SW480 (cell line): ENCODE measurements around the gene PLGRKT.
"Not testable (repeated sequence)": the region's sequence is repeated elsewhere in the genome, so short reads cannot be mapped to it uniquely, and the experiment has no call there.

ENCODE experiments used
- DNase-seq: peaks from one replicate; pipeline ENCODE4 v3.0.0-alpha.2; 2016; ENCODE audit warnings: low spot score

PLGRKT gene, protein sequence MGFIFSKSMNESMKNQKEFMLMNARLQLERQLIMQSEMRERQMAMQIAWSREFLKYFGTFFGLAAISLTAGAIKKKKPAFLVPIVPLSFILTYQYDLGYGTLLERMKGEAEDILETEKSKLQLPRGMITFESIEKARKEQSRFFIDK

GRCh38 chr9:5437254-5438216, at the start of gene PLGRKT:
TSS of gene PLGRKT (minus strand) at chr9:5437925. CDS start at chr9:5431977, 5,948 bp downstream.
- DNase-seq, result peak; percentile 94

- no peak for DNase-seq
These were observed 49.3 kb upstream of the PLGRKT start for GRCh38 chr9:5486988-5487387.

DNA sequence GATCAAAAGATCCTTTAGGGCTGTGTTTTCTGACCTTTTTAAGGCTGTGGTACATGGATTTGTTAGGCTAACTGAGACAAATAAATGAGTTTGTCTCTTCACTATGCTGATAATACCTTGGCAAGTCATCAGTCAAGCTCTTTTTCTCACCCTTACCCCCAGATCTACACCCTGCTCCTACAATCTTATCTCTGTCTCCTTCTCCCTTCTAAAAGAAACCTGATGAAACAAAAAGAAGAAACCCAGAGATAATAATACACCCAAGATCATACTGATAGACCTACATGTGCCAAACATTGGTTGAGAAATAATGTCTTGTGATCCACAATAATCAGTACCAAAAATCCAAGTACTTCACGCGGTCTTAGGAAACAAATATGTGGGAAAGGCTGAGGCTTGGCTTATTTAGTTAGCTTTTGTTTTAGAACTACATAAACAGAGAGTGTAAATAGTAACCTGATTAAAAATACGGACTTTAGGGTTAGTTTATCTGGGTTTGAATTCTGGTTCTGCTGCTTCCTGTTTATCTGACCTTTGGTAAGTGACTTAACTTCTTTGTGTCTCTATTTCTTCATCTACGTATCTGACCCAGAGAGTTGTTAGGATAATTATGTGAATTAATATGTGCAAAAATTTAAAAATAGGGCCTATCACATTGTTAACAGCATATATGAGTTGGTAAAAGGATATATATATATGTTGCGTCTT, 47.8 kb upstream of the PLGRKT start:
- no peak for DNase-seq

GRCh38 chr9:5483306-5483705, 45.6 kb upstream of the PLGRKT start:
- DNase-seq, result no peak

DNA sequence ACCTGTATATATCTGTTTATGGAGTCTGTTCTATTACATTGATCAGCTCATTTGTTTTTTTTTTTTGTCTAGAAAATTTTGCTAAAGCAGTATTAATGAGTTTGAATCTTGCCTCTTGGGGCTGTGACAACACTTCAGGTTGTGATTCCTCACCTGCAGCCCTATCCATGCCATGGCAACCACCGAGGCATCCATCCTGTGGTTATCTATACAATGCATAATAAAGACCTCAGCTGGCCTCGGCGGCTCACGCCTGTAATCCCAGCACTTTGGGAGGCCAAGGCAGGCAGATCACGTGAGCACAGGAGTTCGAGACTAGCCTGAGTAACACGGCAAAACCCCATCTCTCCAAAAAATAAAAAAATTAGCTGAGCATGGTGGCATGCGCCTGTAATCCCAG, 44.5 kb upstream of the PLGRKT start:
- no peak for DNase-seq

DNA sequence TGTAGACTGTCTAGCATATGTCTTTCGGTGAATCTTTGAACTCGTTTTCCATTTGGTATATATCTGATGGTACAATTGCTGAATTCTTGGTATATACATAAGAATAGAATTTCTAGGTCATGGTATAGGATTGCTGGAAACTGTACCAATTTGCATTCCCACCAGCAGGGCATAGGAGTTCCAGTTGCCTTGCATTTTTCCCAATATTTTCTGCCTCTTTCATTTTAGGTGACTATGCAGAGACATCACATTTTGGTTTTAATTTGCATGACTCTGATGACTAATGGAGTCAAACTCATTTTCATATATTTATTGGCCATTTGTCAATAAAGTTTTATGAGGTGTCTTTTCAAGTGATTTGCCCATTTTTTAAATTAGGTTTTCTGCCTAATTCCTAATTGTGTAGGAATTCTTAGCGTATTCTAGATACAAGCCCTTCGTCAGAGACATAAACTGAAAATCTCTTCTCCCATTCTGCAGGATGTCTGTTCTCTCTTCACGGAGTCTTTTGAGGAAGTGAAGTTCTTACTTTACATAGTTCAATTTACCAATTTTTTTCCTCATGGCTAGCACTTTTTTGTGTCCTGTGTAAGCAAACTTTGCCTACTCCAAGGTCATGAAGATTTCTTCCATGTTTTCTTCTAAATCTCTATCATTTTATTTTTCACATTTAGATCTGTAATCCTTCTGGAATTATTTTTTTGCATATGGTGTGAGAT, 43.8 kb upstream of the PLGRKT start:
- DNase-seq, result no peak

DNA sequence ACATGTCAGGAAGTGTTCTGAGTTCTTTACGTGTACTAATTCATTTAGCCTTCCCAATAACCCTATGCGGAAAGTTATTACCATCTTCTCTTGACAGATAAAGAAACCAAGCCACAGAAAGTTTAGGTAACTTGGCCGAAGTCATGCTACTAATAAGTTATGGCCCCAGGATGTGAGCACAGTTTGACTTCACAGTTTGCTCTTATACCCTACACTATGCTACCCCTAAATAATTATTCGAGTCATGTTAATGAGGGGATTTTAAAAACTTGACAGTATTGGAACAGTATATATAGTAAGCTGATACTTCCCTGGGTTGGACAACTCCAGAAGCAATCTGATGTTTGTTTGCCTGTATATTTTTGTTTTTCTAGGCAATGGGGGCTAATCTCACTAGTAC, 43.2 kb upstream of the PLGRKT start:
- DNase-seq, result no peak

DNA sequence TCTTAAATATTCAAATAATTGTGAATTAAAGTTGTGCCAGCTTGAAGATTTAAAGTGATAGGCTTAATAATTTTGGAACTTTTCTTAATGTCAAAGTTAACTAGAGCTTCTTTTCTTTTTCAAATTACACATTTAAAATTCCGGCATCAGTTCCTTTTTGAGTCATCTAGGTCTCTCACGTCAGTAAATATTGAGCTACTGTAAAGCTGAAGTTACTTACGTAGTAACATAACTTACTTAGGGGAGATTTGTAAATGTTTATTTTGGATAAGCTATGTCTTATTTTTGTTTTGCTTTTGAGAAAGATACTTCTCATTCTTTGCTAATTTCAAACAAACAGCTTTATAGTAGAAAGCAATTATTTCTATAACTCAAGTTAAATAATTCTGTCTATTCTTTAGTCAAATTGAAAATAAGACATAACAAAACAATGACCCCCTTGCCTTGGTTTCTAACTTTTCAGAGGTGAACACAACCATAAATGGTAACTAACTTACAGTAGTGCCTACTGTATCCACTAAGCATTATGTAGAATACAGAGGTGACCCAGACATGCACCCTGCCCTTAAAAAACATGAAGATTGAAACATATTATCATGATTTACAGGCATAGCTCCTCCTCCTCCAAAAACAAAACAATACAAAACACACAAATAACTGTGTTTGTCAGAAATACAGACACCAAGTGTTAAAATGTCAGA, 42.4 kb upstream of the PLGRKT start:
- DNase-seq, result no peak

GRCh38 chr9:5478206-5478605, 40.5 kb upstream of the PLGRKT start:
- DNase-seq, result no peak

GRCh38 chr9:5475611-5476010, 37.9 kb upstream of the PLGRKT start:
- not testable (repeated sequence) for DNase-seq

DNA sequence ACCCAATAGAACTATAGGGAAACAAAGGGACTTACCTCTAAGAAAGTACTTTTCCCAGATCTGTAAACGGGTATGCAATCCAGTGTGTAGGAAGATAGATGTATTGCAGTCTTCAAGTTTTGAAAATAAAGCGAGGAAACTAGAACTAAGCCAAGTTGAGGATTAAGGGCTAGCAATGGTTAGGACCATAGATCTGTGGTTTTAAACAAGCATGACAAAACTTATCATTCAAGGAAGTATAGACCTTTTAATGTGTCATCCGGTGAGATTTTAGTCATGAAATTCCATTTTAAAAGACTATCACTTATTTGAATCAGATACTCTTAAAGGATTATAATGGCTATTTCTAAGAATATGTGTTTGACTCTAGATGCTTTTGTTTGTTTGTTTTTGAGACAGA, 33.1 kb upstream of the PLGRKT start:
- DNase-seq, result no peak

- no peak for DNase-seq
These were observed 32.4 kb upstream of the PLGRKT start for GRCh38 chr9:5470122-5470521.

GRCh38 chr9:5468850-5469249, 31.1 kb upstream of the PLGRKT start:
- no peak for DNase-seq

DNA sequence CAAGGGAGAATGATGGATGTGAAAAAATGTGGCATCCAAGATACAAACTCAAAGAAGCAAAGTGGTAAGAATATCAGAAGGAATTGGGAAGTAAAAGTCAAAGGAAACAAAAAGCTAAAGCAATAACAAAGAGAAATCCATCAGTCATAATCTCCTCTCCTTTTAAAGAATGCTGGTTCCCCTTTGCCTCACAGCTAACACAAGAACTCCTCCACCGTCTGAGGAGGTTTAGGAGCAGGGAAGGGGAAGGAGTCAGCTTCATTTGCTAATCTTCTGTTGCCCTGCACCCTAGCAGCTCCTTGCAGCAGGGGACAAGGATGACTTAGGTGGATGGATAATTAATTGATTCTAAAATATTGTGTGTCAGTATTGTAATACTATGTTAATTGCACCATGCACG, 29.0 kb upstream of the PLGRKT start:
- DNase-seq, result no peak

GRCh38 chr9:5466005-5466404, 28.3 kb upstream of the PLGRKT start:
- DNase-seq, result no peak

DNA sequence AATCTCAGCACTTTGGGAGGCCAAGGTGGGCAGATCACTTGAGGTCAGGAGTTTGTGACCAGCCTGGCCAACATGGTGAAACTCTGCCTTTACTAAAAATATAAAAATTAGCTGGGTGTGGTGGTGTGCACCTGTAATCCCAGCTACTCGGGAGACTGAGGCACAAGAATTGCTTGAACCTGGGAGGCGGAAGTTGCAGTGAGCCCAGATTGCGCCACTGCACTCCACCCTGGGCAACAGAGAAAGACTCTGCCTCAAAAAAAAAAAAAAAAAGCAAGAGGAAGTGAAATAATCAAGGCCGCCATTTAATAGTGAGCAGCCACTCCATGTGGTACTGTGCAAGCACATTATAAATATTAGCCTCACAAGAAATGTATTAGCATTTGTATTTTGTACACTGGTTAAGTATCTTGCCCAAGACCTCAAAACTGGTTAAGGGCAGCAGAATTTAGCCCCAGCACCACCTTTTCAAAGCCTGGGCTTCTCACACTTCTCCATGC, 27.2 kb upstream of the PLGRKT start:
- DNase-seq, result not testable (repeated sequence)

- DNase-seq, result no peak
These were observed 22.4 kb upstream of the PLGRKT start for GRCh38 chr9:5460157-5460556.

GRCh38 chr9:5459289-5459829, 21.6 kb upstream of the PLGRKT start:
- DNase-seq, result no peak

- DNase-seq, result no peak
These were observed 17.5 kb upstream of the PLGRKT start for GRCh38 chr9:5455181-5455580.

GRCh38 chr9:5453673-5454072, 15.9 kb upstream of the PLGRKT start:
- no peak for DNase-seq

DNA sequence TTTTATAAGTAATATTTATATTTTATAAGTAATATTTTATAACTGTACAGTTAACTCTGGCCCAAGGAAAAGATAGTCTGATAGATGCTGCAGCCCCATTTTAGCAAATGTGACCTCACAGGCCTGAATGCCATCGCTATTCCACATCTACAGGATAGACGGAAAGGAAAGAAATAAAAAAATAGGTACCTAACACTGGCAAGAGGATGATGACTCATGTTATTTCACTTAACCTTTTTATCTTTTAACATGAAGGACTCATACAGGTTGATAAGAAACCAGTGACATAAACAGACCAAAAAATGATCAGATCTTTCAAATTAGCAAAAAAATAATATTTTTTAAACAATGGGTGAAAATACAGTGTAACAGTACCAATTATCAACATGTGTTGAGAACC, 15.3 kb upstream of the PLGRKT start:
- no peak for DNase-seq
